GM18517 (cell line): ENCODE data around the gene DCX.

Source experiments
- ATAC-seq: cut with Tn5 transposase; IDR thresholded peaks from one replicate; pipeline ENCODE4 v1.9.1; 2021; ENCODE audit warnings: mild to moderate bottlenecking, moderate library complexity; ENCODE audit not compliant: unreplicated experiment

The DCX gene

DNA sequence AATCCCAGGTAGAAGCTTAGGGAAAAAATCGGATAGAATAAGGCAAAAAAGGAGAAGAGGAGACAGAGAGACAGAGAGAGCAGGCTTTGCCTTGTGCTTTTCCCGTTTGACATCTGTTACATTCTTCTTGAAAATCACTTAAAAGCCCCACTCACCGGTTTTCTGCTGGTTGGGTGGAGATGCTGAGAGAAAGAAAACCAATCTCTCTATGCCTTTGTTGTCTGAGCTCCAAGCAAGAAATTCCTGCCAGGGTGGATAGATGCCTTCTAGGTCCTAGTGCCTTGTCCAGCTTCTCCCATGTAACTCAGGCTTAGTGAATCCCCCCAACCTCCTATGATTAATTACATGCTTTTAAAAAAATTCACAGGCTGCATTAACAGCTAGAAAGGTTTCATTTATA, at the start of gene DCX:
TSS of gene DCX (minus strand) at position 210 of the 400 bp plus-strand sequence. CDS start 1,794 bp downstream, outside the sequence.
- no peak for ATAC-seq

DNA sequence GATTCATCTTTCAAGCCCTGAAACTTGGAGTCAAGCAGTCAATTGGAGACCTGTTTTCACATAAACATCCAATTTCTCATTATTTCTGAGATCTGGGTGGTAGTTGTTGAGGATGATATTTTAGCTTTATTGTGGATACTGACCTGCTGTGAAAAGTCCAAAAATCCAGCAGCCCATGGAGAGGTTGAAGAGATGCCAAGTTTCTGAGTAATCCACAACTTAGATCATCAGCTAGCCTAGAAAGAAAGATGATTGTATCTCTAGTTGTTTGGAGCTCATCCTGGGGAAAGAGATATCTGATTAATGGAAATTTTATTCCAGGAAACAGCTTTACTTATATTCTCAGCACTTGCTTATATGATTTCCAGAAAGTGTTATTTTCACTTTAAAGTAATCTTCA, 48.6 kb upstream of the DCX start:
- ATAC-seq, result no peak

DNA sequence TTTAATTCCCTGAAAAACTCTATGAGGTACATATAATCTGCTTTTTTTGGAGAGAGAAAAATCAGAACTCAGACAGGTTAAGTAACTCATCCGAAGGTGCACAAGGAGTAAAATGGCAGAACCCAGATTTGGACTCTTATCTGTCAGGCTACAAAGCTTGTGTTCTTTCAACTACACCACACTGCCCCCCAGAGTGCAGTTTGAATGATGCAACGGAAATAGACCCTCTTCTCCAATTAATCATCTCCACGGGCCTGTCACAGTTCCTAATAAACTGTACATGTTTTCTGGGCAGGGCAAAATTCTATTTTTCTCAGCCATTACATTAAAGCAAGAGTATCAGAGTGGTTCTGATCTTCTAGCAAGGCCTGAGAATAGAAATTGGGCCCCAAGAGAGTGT, 35.3 kb upstream of the DCX start:
- no peak for ATAC-seq

DNA sequence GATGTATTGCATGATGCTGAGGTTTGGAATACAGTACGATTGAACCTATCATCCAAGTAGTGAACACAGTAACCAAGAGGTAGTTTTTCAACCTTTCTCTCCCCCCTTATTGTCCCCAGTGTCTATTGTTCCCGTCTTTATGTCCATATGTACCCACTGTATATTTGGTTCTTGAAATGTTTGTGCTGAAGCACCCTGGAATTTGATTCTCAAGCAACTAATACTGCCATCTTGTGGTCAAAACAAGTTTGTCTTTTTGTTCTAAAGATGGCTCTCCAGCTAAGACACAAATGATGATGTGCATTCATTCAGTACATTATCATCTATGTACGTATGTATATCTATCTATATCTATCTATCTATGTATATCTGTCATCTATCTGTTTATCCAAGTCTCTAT, 33.5 kb upstream of the DCX start:
- ATAC-seq, result peak; percentile 43

DNA sequence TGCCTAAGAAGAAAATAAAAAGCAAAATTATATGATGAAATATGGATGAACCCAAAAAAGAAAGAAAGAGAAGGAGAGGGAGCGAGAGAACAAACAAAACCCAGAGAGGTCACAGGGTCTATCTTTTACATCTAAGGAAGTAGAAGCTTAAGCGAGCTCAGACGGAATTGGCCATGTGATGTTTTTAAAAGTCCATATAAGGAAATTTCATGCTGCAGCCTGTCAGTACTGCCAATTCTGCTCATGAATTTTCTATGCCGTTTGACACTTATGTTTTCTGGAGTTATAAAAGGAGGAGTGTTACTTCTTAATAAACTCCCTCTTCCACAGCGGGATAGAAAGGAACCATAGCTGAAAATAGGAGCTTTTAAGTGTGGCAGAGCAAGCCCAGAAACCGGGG, 32.9 kb upstream of the DCX start:
- no peak for ATAC-seq

DNA sequence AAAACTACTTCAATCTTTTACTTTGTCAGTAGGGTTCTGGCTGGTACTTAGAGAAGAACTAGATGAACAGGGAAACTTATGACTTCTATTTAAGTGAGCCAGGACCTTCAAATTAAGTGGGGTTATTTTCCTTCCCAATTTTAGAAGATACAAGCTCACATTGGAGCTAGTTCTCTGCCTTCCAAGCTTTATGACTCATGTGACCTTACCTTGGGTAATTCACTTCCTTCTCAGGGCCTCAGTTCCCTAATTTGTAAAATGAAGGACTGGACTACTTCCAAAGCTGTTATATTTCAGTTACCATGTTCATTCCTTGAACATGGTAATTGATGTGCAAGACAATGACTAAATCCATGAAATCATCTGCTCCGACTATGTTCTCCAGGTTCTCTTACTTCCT, 32.0 kb upstream of the DCX start:
- ATAC-seq, result no peak

DNA sequence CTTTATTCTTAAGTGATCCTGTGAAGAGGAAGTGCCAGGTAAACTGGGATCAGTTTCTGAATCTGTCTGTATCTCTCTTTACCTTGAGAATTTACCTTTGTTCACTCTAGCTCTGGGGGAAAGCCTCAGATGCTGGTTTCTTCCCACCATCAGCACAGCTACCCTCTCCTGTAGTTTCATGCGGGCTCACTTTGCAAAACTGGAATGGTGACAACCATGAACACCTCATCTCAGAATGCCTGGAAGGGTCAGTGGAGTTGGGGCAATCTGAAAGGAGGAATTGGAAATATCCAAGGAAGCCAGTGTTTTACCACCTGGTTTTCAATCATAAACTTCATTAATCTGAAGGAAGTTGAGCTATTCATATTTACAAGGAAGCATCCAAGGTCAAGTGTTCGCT, 30.8 kb upstream of the DCX start:
- no peak for ATAC-seq

DNA sequence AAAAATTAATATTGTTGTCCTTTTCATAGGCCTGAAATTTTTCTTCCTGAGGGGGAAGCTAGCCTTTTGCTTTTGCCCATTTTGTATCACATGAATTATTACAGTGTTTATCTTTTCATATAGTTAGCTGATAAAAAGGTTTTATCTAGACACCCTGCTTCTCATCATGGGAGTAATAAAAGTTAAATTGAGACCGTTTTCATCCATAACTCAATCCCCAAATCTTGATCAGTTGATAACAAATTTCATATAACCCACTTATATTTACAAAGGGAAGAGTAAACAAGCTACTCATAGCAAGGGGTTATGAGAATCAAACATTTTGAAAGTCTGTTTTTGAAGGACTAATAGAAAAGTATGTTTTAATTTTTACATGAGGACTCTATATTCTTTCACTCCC, 23.5 kb upstream of the DCX start:
- no peak for ATAC-seq

DNA sequence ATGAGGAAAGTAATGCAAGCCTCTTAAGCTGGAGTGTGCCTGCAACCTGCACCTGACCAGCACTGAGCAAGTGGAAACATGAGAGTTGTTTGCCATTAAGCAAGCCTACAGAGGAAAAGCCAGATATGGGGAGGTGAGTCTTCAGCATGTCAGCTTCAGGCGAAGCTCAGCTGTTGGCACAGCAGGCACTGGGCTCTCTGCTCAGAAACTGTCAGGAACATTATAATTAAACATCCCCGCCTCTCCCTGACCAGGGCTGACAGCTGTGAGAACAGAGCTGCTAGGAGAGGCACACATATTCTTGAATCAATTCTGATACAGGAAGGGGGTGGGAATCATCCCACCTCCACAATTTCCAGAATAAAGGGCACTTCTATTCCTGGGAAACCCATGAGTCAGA, 19.0 kb upstream of the DCX start:
- no peak for ATAC-seq

DNA sequence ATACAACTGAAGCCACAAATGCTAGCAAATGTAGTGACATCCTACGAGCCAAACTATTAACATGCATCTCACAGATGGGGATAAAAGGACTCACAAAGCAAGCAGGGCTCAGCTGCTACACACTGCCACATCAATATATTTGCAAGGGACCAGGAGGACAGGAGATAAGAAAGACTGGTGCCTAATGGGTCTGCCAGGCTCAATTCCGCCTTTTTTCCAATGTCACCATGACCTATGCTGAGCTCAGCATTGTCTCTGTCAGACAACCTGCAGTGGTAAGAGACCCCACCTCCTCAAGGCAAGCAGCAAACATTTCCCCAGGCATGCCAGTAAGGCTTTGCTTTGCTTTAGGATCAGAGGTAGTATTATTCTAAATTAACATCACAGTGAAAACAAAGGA, 435 bp downstream of the DCX start:
- ATAC-seq, result no peak

DNA sequence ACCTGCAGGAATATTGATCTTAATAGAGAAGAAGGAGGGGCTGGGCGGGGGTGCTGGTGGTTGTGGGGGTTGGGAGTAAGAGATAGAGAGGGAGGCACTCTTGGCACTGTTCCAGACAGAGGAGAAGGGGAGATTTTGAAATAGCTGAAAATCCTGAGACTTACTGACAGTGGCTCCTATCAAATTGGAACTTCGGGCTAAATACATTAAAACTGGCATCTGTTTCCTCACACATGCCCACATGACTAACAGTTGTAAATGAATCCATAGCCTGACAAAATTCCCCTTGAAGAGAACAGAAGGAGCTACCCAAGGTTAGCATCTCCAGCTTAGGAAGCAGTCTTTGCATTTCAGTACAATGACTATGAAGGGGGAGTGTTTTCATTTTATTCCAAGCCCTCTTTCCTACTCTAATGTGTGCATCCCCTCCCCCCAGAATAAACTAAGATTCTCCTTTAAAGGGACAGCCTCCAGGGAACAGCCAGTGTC, 1.4 kb downstream of the DCX start:
- no peak for ATAC-seq

DNA sequence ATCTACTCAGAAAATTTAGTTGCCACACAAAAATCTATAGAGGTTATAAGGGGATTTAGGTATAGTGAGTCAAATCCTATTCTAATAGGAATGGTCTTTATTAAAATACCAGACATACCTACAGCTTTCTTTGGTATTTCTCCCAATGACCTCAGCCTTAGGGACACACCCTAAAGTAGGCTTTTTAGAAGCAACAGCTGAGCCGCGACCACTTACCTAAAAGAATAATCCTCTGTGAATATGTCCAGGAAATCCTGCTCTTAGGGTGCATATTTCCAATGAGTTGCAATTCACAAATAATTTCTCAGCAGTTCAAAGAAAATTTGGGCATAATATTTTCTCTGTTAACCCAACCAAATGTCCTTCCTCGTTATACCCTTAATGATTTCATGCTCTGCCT, 2.7 kb downstream of the DCX start:
- ATAC-seq, result no peak

DNA sequence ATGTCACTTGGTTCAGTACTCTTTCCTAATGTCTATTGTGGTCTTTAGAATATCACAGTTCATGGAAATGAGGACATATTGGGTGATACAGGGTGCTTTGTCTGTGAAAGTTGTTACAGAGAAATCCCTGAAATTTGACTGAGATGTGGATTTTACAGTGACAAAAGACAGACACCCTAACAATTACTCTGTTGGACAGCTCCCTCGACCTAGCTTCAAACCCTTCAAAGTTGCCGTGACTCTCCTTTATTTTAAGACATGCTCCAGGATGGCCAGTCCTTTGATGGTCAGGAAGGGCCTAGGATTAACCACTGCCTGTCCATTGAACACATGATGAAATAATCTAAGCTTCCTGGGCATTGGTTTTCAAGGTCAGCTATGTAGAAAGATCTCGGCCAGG, 4.0 kb downstream of the DCX start:
- no peak for ATAC-seq

DNA sequence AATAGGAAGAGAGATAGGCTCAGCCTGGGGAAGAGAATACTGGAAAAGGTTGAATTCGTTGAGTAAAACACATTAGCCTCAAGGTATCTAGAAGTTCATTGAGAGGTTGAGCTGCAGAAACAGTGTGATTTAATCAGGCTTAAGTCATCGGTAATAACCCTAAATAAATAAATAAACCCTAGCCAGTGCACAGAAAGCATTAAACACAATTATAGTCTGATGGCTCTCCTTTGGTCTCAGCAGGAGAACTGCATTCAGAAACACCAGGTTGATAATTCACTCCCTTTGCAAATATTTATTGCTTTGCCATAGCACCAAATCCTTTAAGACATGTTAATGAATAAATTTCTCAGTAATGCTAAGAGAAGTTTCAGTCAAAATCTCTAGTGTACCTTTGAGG, 9.6 kb downstream of the DCX start:
- ATAC-seq, result no peak

DNA sequence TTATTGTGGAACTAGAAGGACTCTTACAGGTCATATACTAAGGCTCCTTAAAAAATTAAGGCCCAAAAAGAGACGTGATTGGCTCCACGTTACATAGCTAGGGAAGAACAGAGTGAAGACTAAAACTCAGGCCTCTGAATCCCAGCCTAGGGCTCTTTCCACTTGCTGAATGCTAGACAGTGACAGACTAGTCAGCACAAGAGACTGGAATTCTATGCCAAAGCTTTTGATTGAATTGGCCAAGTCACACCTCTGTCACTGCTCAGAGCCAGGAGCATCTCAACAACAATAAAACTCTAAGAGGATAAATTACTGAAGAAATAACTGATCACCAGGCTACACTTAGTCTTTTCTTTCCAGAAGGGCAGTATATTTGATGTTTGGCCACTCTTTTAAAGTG, 16.8 kb downstream of the DCX start:
- ATAC-seq, result no peak

DNA sequence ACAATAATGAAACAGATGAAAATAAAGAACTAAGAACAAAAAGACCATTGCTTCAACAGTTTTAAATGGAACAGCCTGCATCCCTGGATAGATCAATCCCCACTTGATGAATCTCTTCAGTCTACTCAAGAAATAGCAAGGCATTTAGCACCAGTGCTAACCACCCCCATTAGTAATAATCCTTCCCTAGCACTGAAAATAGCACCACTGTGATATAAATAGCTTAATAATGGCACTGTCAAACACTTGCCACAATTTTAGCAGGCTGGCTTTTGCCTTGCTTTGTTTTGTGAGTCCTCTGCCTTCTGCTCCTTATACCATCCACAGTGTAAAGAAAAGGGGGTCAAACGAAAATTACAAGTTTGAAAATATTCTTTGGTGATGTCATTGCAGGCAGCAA, 17.4 kb downstream of the DCX start:
- ATAC-seq, result no peak

DNA sequence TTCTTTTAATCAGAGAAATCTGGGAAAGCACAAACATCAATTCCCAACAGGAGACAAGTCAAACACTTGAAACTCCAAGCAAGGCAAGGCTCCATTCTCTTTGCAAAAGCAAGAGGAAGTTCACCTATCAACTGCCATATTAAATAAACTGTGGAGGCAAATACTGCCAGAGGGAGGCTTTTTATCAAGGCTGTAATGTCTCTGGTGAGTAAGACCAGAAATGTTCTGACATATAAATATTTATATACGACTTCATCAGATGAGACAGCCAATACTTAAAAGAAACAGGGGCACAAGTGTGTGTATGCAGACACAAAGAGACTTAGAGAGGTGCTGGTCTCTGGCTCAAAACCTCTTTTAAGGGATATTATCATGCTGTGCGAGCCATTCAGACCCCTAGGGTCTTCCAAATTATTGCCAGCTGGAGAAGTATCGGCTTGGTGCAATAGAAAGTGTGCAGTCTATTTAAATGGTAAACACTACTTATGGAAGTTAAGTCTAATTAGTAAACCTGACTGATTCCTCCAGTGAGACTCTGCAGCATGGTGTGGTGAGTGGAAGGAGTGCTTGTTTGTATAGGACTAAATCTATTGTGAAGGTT, 24.4 kb downstream of the DCX start:
- no peak for ATAC-seq

DNA sequence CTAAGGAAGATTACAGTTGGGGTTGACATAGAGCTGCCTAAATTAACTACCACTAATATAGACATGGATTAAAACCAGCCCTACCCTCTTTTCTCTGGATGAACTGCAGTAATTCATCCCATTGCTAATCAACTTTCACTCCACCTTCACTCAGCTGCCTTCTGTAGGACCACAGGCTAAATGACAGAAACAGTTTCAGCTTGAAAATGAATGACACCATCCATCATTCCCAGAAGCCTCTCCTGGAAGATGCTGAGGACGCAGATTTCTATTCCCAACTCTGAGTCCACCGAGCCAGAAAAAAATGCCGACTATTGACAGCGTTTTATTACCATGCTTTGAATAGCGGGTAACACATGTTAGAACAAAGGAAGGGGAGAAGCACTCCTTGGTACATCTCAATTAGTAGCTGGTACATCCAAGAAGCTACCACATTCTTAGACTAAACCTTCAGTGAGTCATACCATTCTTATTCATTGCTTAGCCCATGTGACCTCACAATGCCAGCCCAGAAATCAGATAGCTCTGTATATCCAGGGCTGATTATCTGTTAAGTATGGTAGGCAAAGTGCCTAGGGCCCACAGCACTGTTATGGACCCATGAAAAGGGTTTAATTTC, 25.3 kb downstream of the DCX start:
- ATAC-seq, result no peak

DNA sequence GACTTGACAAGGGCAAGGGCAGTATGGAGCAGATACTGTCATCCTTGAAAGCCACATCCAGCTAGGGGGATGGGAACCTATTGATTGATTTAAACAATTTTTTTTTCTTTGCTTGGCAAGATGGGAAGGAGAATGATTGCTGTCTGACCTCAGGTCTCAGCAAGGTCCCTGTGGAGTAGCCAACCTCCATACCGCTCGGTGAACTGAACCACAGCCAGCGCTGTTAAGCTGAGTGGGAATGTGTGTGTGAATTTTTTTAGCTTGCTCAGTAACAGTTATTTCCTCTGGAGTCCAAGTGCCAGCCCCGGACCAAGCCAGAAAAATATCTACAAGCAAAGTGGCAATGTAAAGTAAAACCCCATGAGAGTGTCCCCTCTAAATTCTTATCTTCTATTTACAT, 25.9 kb downstream of the DCX start:
- ATAC-seq, result no peak

DNA sequence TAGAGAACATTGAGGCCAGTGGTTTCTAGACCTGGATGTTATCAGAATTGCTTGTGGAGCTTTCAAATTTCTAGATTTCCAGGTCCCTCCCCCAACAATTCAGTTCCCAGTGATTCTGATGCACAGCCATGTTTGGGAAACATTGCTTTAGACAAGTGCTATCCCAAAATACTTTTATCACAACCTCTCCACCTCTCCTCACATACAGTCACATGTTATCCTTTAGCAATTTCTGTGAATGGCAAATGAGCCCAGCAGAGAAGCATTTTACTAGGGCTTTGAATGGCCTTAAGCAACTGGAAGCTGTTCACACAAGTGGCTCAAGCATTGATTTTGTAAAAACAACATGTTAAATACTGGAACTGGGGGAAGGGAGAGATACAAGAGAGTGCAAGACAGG, 29.7 kb downstream of the DCX start:
- no peak for ATAC-seq

DNA sequence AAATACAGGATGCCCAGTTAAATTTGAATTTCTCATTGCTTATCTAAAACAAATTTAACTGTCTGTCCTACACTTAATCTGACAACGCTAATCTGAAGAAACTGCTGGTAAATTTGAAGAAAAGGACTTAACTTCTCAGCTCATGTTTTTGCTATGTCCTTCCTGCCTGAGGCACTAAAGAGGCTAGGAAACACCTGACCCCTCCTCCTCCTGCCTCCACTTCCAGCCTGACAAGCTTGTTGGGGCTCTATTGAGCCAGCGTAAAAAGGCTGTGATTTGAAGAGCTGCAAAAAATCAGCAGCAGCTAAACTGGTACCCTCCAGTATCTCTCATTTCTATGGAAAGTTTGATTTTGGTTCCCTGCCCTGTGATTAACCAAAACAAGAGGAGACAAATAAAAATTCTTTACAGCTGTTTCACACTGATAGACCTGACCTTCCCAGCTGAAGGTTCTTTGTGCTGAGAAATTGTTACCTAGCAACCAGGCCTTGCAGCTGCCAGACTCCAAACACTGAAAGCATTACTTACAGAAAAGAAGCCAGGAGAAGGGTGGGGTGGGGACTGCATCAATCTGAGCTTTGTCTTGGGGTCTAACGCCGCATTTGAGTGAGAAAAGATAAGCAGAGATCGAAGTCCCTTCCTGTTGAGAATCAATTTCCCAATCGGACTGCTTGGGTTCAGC, 35.0 kb downstream of the DCX start:
- ATAC-seq, result no peak

DNA sequence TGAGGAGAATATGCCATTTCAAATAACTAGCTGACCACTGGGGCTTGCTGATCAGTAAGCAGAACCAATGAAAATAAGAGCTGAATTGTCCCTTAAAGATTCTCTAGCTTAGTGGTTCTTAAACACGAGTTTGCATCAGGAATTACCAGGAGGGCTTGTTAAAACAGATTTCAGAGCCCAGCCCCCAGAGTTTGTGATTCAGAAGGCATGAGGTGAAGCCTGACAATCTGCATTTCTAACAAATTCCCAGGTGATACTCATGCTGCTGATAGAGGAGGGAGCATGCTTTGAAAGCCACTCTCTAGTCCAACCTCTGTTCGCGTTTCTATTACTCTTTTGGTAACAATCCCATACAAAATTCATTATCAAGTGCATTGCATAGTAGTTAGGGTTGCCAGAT, 35.5 kb downstream of the DCX start:
- ATAC-seq, result no peak

DNA sequence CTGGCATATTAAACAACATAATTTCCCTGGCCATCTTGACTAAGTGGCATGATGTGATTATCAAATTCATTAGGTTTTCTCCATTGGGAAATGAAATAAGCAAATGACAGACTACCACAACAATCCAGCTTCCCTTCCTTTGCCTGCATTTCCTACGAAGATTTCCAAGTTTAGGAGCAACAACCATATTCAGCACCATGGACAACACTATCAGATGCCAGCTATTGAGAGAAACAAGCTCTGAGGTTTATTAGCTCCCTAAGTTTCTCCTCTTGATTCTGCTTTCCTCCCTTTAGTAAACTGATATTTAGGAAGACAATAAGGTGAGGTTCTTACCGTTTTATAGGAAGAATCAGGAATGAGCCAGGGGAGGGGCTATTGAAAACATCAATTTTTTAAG, 36.2 kb downstream of the DCX start:
- ATAC-seq, result no peak
